ENCODE data around the gene ATP8B4.

ATP8B4 gene

GRCh38 chr15:49927189-49927861 lies 191.7 kb downstream of the ATP8B4 start:
- no peak overlapping the region for H3K9ac ChIP-seq (ENCODE audit: low read depth in 1 of 2, low read length in 2 of 2)
- H3K9me3 ChIP-seq (ENCODE audit: control insufficient read depth in 2 of 2, low read length in 2 of 2) = no peaks in the 10 kb centered on the region
- no peaks in the 10 kb centered on the region for H3K36me3 ChIP-seq (ENCODE audit: control insufficient read depth in 2 of 2, insufficient read depth in 2 of 2, low read length in 2 of 2)
- no peak overlapping the region for H3K27ac ChIP-seq (ENCODE audit: low read depth in 2 of 2, low read length in 2 of 2)
- no peaks in the 10 kb centered on the region for H3K4me1 ChIP-seq (ENCODE audit: control insufficient read depth in 2 of 2, insufficient read depth in 2 of 2, low read length in 2 of 2)
- no peaks in the 10 kb centered on the region for H3K27me3 ChIP-seq (ENCODE audit: control insufficient read depth in 2 of 2, insufficient read depth in 2 of 2, low read length in 2 of 2)
- H3K4me3 ChIP-seq (ENCODE audit: low read length in 2 of 2) = no peak overlapping the region

DNA sequence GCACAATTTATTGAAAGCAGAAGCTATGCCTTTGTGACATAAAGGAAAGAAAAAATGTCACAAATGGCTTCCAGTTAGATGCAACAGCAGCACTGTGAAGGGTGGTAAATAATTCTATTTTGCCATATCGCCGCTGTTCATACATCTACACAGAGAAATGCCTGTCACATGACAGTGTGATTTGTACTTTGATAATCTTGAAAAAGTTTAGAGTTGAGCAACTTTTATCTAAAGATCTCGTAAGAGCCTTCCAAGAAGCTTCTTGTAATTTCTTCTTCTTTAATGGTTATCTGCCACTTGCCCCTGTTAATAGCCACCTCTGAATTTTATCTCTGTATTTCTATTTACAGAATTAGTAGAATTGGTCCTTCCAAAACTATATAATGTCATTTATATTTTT lies 192.3 kb downstream of the ATP8B4 start:
- H3K27ac ChIP-seq (ENCODE audit: low read depth in 2 of 2, low read length in 2 of 2) = no peak overlapping the region
- no peaks in the 10 kb centered on the region for H3K4me1 ChIP-seq (ENCODE audit: control insufficient read depth in 2 of 2, insufficient read depth in 2 of 2, low read length in 2 of 2)
- no peak overlapping the region for H3K9ac ChIP-seq (ENCODE audit: low read depth in 1 of 2, low read length in 2 of 2)
- no peaks in the 10 kb centered on the region for H3K9me3 ChIP-seq (ENCODE audit: control insufficient read depth in 2 of 2, low read length in 2 of 2)
- H3K27me3 ChIP-seq (ENCODE audit: control insufficient read depth in 2 of 2, insufficient read depth in 2 of 2, low read length in 2 of 2) = no peaks in the 10 kb centered on the region
- H3K4me3 ChIP-seq (ENCODE audit: low read length in 2 of 2) = no peak overlapping the region
- H3K36me3 ChIP-seq (ENCODE audit: control insufficient read depth in 2 of 2, insufficient read depth in 2 of 2, low read length in 2 of 2) = no peaks in the 10 kb centered on the region

DNA sequence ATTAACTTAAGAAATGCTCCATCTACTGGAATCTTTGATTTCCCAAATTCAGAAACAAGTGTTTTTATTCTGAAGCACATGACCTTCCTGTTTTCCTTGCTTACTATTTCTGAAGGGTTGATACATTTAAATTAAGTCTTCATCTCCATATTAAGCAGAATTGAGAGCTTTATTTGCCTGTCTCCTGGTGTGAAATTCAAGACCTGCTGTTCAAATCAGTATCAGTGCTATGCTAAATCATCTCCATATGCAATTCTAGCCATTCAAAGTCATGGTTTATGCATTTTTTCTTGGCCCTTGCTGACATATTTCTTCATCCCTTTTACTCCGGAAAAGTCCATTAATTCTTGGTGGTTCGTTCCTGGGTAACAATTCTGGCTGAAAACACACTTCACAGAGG lies 195.4 kb downstream of the ATP8B4 start:
- no peak overlapping the region for H3K4me3 ChIP-seq (ENCODE audit: low read length in 2 of 2)
- H3K27me3 ChIP-seq (ENCODE audit: control insufficient read depth in 2 of 2, insufficient read depth in 2 of 2, low read length in 2 of 2) = no peaks in the 10 kb centered on the region
- no peak overlapping the region for H3K9ac ChIP-seq (ENCODE audit: low read depth in 1 of 2, low read length in 2 of 2)
- no peak overlapping the region for H3K27ac ChIP-seq (ENCODE audit: low read depth in 2 of 2, low read length in 2 of 2)
- no peaks in the 10 kb centered on the region for H3K9me3 ChIP-seq (ENCODE audit: control insufficient read depth in 2 of 2, low read length in 2 of 2)
- no peaks in the 10 kb centered on the region for H3K36me3 ChIP-seq (ENCODE audit: control insufficient read depth in 2 of 2, insufficient read depth in 2 of 2, low read length in 2 of 2)
- no peaks in the 10 kb centered on the region for H3K4me1 ChIP-seq (ENCODE audit: control insufficient read depth in 2 of 2, insufficient read depth in 2 of 2, low read length in 2 of 2)

DNA sequence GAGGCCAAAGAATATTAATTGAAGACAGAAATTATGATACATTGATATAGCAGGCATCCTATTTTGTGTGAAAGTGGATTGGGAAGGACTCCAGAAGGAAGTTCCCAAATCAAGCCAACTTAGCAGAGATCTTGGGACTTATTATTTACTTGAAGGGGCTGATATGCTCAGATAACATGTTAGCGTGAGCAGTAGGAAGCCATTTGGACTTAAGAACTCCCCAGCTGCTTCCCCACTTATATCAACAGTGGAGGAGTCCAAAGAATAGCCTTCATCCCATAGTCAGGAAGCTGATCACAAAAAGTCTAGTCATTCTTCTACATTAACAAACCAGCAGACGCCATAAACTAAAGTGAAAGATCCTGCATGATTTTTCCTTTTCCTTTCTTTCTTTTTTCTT lies 200.0 kb downstream of the ATP8B4 start:
- Histone ChIP-seq H3K36me3 (ENCODE audit: control insufficient read depth in 2 of 2, insufficient read depth in 2 of 2, low read length in 2 of 2) (no peaks in the 10 kb centered on the region), H3K9ac (ENCODE audit: low read depth in 1 of 2, low read length in 2 of 2) (no peak overlapping the region), H3K4me1 (ENCODE audit: control insufficient read depth in 2 of 2, insufficient read depth in 2 of 2, low read length in 2 of 2) (no peaks in the 10 kb centered on the region), H3K27ac (ENCODE audit: low read depth in 2 of 2, low read length in 2 of 2) (no peak overlapping the region), H3K4me3 (ENCODE audit: low read length in 2 of 2) (no peak overlapping the region), H3K9me3 (ENCODE audit: control insufficient read depth in 2 of 2, low read length in 2 of 2) (no peaks in the 10 kb centered on the region), H3K27me3 (ENCODE audit: control insufficient read depth in 2 of 2, insufficient read depth in 2 of 2, low read length in 2 of 2) (no peaks in the 10 kb centered on the region)

- H3K4me3 ChIP-seq (ENCODE audit: low read length in 2 of 2) = no peak overlapping the region
- H3K27ac ChIP-seq (ENCODE audit: low read depth in 2 of 2, low read length in 2 of 2) = no peak overlapping the region
- H3K9me3 ChIP-seq (ENCODE audit: control insufficient read depth in 2 of 2, low read length in 2 of 2) = no peaks in the 10 kb centered on the region
- no peak overlapping the region for H3K9ac ChIP-seq (ENCODE audit: low read depth in 1 of 2, low read length in 2 of 2)
- H3K36me3 ChIP-seq (ENCODE audit: control insufficient read depth in 2 of 2, insufficient read depth in 2 of 2, low read length in 2 of 2) = no peaks in the 10 kb centered on the region
- no peaks in the 10 kb centered on the region for H3K27me3 ChIP-seq (ENCODE audit: control insufficient read depth in 2 of 2, insufficient read depth in 2 of 2, low read length in 2 of 2)
- no peaks in the 10 kb centered on the region for H3K4me1 ChIP-seq (ENCODE audit: control insufficient read depth in 2 of 2, insufficient read depth in 2 of 2, low read length in 2 of 2)
Measured at GRCh38 chr15:49918121-49918520, 200.9 kb downstream of the ATP8B4 start.

DNA sequence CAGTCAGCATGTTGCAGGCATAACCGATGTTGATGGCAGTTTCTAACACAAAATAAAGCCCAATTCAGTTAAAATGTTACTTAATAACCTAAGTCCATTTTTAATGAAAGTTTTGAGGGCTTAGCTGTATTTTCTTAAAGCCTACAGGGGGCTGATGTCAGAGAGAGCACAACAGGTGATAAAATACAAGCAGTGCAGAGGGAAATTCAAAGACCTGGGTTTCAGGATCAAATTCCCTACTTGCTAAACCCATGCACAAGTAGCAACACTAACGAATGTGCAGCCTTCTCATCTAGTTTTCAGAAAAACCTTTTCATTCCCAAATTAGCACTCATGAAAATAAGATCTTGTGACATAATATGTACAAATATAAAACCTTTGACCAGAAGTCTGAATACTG lies 202.0 kb downstream of the ATP8B4 start:
- Histone ChIP-seq H3K36me3 (ENCODE audit: control insufficient read depth in 2 of 2, insufficient read depth in 2 of 2, low read length in 2 of 2) (no peaks in the 10 kb centered on the region), H3K9ac (ENCODE audit: low read depth in 1 of 2, low read length in 2 of 2) (no peak overlapping the region), H3K27ac (ENCODE audit: low read depth in 2 of 2, low read length in 2 of 2) (no peak overlapping the region), H3K27me3 (ENCODE audit: control insufficient read depth in 2 of 2, insufficient read depth in 2 of 2, low read length in 2 of 2) (no peaks in the 10 kb centered on the region), H3K9me3 (ENCODE audit: control insufficient read depth in 2 of 2, low read length in 2 of 2) (no peaks in the 10 kb centered on the region), H3K4me1 (ENCODE audit: control insufficient read depth in 2 of 2, insufficient read depth in 2 of 2, low read length in 2 of 2) (no peaks in the 10 kb centered on the region), H3K4me3 (ENCODE audit: low read length in 2 of 2) (no peak overlapping the region)

DNA sequence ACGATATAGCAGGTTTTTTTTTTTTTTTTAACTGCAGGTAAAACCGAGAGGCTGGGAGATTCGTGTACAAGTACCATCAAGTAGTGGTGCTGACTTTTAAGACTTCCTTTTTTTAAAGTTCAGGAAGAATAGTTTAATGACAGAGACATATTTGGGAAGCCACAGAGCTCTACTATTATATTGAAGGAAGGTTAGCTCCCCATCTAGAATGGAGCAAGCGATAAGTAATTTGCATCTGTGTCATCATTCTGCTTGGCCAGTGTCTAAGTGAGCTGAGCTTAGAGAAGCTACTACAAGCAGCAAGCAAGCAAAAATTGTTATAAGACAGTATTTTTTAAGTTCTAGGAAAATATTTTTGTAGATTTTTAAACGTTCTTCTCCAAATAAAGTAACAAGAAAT lies 203.2 kb downstream of the ATP8B4 start:
- Histone ChIP-seq H3K9me3 (ENCODE audit: control insufficient read depth in 2 of 2, low read length in 2 of 2) (no peaks in the 10 kb centered on the region), H3K27ac (ENCODE audit: low read depth in 2 of 2, low read length in 2 of 2) (no peak overlapping the region), H3K27me3 (ENCODE audit: control insufficient read depth in 2 of 2, insufficient read depth in 2 of 2, low read length in 2 of 2) (no peaks in the 10 kb centered on the region), H3K9ac (ENCODE audit: low read depth in 1 of 2, low read length in 2 of 2) (no peak overlapping the region), H3K4me1 (ENCODE audit: control insufficient read depth in 2 of 2, insufficient read depth in 2 of 2, low read length in 2 of 2) (no peaks in the 10 kb centered on the region), H3K4me3 (ENCODE audit: low read length in 2 of 2) (no peak overlapping the region), H3K36me3 (ENCODE audit: control insufficient read depth in 2 of 2, insufficient read depth in 2 of 2, low read length in 2 of 2) (no peaks in the 10 kb centered on the region)

DNA sequence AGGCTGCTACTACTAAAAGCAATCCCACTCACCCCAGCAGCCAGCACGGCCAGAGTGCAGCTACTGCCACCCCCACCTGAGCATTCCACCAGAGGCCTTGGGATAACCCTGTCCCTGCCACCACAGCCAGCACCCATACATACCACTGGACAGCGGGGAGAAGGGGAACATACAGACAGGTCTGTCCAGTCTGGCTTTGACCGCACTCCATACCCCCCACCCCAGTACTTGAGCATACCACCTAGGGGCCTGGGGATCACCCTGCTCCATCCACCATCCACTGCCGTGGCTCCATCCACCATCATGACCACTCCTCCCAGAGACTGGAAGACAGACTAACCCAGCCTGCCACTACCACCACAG lies 210.1 kb downstream of the ATP8B4 start:
- Histone ChIP-seq H3K27me3 (ENCODE audit: control insufficient read depth in 2 of 2, insufficient read depth in 2 of 2, low read length in 2 of 2) (no peaks in the 10 kb centered on the region), H3K9ac (ENCODE audit: low read depth in 1 of 2, low read length in 2 of 2) (no peak overlapping the region), H3K9me3 (ENCODE audit: control insufficient read depth in 2 of 2, low read length in 2 of 2) (no peaks in the 10 kb centered on the region), H3K36me3 (ENCODE audit: control insufficient read depth in 2 of 2, insufficient read depth in 2 of 2, low read length in 2 of 2) (no peaks in the 10 kb centered on the region), H3K4me1 (ENCODE audit: control insufficient read depth in 2 of 2, insufficient read depth in 2 of 2, low read length in 2 of 2) (no peaks in the 10 kb centered on the region), H3K4me3 (ENCODE audit: low read length in 2 of 2) (no peak overlapping the region), H3K27ac (ENCODE audit: low read depth in 2 of 2, low read length in 2 of 2) (no peak overlapping the region)

- no peak overlapping the region for H3K27ac ChIP-seq (ENCODE audit: low read depth in 2 of 2, low read length in 2 of 2)
- no peak overlapping the region for H3K4me3 ChIP-seq (ENCODE audit: low read length in 2 of 2)
- H3K9me3 ChIP-seq (ENCODE audit: control insufficient read depth in 2 of 2, low read length in 2 of 2) = no peaks in the 10 kb centered on the region
Measured at GRCh38 chr15:49908236-49908932, 210.6 kb downstream of the ATP8B4 start.

DNA sequence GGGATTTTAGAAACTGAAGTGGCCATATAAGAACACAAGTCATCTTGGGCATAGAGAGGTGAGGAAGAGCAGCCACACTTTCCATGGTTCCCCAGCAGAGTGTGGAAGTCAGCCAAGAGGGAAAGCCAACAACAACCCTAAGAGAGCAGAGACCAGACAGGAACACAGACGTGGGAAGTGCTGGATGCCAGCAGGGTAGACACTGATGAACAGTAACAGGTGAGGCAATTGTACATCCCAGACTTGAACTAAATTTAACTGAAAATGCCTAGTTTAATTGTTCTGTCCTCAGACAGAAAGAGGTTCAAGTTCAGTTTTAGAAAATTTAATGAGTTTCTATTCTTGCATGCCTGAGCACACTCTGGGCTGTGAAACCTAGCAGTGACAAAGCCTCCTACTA lies 212.1 kb downstream of the ATP8B4 start:
- Histone ChIP-seq H3K27me3 (ENCODE audit: control insufficient read depth in 2 of 2, insufficient read depth in 2 of 2, low read length in 2 of 2) (no peaks in the 10 kb centered on the region), H3K9me3 (ENCODE audit: control insufficient read depth in 2 of 2, low read length in 2 of 2) (no peaks in the 10 kb centered on the region), H3K36me3 (ENCODE audit: control insufficient read depth in 2 of 2, insufficient read depth in 2 of 2, low read length in 2 of 2) (no peaks in the 10 kb centered on the region), H3K4me3 (ENCODE audit: low read length in 2 of 2) (no peak overlapping the region), H3K27ac (ENCODE audit: low read depth in 2 of 2, low read length in 2 of 2) (no peak overlapping the region), H3K4me1 (ENCODE audit: control insufficient read depth in 2 of 2, insufficient read depth in 2 of 2, low read length in 2 of 2) (no peaks in the 10 kb centered on the region), H3K9ac (ENCODE audit: low read depth in 1 of 2, low read length in 2 of 2) (no peak overlapping the region)

More at GRCh38 chr15:49908236-49908932, 210.6 kb downstream of the ATP8B4 start:
- Histone ChIP-seq H3K4me1 (ENCODE audit: control insufficient read depth in 2 of 2, insufficient read depth in 2 of 2, low read length in 2 of 2) (no peaks in the 10 kb centered on the region), H3K9ac (ENCODE audit: low read depth in 1 of 2, low read length in 2 of 2) (no peak overlapping the region), H3K36me3 (ENCODE audit: control insufficient read depth in 2 of 2, insufficient read depth in 2 of 2, low read length in 2 of 2) (no peaks in the 10 kb centered on the region), H3K27me3 (ENCODE audit: control insufficient read depth in 2 of 2, insufficient read depth in 2 of 2, low read length in 2 of 2) (no peaks in the 10 kb centered on the region)
